Measurements from ENCODE around the gene DUSP23.

Gene DUSP23

DNA sequence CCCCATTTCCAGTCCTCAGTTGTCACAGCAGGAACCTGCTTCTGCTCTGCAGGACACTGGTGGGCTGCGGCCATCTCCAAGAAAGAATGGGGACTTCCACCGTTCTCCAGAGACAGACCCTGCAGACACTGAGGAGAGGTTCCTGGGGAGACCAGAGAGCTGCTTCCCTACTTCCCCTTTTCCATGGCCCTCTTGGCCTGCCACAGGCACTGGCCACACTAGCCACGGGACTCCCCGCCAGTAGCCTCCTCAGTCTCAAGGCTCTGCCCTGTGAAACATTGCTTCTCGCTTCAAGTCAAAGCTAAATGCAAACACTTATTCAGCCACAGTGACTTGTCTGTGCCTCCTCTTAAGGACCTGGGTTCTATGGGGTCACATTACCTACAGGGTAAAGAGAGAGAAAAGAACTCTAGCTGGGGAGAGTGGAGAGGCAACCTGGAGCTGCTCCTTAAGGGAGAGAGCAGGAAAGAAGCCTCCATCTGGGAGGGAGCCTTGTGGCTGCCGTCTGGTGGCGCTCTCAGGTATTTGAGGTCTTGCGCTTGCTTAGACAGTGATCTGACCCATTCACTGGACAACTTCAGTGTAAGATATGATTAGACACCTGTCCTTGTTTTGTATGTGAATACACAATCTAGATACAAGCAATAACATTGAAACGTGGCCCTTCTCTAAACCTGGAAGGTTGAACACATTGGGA, 40.6 kb downstream of the DUSP23 start:
- TF ChIP-seq TAF1 (IDR thresholded peaks at IDR 0.05; ENCODE audit: borderline replicate concordance, insufficient read depth, low read length) (no peak), FOXP2 (optimal IDR thresholded peaks at IDR 0.05; ENCODE audit: borderline replicate concordance, extremely low read depth, extremely low read length, insufficient read depth) (no peak), POLR2AphosphoS5 (IDR thresholded peaks at IDR 0.05; ENCODE audit: low read depth, low read length) (no peak), SIN3A (IDR thresholded peaks at IDR 0.05; ENCODE audit: borderline replicate concordance, insufficient read depth, low read length) (no peak)
- TF ChIP-seq, protein P1, sequence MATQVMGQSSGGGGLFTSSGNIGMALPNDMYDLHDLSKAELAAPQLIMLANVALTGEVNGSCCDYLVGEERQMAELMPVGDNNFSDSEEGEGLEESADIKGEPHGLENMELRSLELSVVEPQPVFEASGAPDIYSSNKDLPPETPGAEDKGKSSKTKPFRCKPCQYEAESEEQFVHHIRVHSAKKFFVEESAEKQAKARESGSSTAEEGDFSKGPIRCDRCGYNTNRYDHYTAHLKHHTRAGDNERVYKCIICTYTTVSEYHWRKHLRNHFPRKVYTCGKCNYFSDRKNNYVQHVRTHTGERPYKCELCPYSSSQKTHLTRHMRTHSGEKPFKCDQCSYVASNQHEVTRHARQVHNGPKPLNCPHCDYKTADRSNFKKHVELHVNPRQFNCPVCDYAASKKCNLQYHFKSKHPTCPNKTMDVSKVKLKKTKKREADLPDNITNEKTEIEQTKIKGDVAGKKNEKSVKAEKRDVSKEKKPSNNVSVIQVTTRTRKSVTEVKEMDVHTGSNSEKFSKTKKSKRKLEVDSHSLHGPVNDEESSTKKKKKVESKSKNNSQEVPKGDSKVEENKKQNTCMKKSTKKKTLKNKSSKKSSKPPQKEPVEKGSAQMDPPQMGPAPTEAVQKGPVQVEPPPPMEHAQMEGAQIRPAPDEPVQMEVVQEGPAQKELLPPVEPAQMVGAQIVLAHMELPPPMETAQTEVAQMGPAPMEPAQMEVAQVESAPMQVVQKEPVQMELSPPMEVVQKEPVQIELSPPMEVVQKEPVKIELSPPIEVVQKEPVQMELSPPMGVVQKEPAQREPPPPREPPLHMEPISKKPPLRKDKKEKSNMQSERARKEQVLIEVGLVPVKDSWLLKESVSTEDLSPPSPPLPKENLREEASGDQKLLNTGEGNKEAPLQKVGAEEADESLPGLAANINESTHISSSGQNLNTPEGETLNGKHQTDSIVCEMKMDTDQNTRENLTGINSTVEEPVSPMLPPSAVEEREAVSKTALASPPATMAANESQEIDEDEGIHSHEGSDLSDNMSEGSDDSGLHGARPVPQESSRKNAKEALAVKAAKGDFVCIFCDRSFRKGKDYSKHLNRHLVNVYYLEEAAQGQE (IDR thresholded peaks at IDR 0.05; ENCODE audit: insufficient read depth in 1 of 2, low read depth in 2 of 2, low read length in 2 of 2), result no peak

DNA sequence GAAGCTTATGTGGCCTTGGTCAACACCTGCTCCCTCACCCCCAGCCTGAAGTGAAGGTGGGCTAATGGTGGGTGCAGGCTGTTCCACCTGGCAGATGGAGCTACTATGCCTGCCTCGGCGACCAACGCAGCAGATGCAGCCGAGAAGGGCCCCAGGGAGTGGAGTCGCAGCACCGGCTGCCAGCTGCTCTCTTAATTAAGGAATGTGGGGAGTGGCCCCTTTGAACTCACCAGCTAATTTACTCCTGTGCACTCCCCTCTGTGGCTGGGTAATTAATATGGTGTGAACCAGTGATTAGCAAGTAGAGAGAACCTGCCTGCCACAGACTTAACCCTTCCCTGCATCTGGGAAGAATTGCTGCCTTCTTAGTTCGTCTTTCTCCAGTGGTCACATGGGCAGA, 42.6 kb downstream of the DUSP23 start:
- TF ChIP-seq SIN3A (IDR thresholded peaks at IDR 0.05; ENCODE audit: borderline replicate concordance, insufficient read depth, low read length) (no peak), FOXP2 (optimal IDR thresholded peaks at IDR 0.05; ENCODE audit: borderline replicate concordance, extremely low read depth, extremely low read length, insufficient read depth) (no peak), TAF1 (IDR thresholded peaks at IDR 0.05; ENCODE audit: borderline replicate concordance, insufficient read depth, low read length) (no peak), POLR2AphosphoS5 (IDR thresholded peaks at IDR 0.05; ENCODE audit: low read depth, low read length) (no peak)
- TF ChIP-seq, protein P1 (IDR thresholded peaks at IDR 0.05; ENCODE audit: insufficient read depth in 1 of 2, low read depth in 2 of 2, low read length in 2 of 2), result no peak

DNA sequence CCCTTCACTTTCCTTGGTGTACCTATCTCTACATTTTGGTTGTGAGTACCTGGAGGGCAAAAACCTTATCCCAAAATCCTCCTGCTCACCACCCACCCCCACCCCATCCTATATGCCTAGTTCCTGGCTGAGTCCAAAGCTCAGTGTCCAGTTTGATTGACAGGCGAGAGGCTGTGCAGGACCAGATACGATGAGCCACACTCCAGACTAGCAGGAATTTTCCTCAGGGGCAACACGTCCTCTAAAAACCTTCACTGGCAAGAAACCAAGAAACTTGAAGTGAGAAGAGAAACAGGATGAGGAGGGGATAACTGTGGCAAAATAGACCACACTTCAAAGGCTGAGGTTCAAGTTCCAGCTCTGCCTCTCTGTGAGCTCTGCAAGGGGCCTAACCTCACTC, 44.8 kb downstream of the DUSP23 start:
- TF ChIP-seq SIN3A (IDR thresholded peaks at IDR 0.05; ENCODE audit: borderline replicate concordance, insufficient read depth, low read length), result no peak
- TF ChIP-seq FOXP2 (optimal IDR thresholded peaks at IDR 0.05; ENCODE audit: borderline replicate concordance, extremely low read depth, extremely low read length, insufficient read depth), result no peak
- TF ChIP-seq POLR2AphosphoS5 (IDR thresholded peaks at IDR 0.05; ENCODE audit: low read depth, low read length), result no peak
- TF ChIP-seq, protein P1 (IDR thresholded peaks at IDR 0.05; ENCODE audit: insufficient read depth in 1 of 2, low read depth in 2 of 2, low read length in 2 of 2), result no peak
- TF ChIP-seq TAF1 (IDR thresholded peaks at IDR 0.05; ENCODE audit: borderline replicate concordance, insufficient read depth, low read length), result no peak

DNA sequence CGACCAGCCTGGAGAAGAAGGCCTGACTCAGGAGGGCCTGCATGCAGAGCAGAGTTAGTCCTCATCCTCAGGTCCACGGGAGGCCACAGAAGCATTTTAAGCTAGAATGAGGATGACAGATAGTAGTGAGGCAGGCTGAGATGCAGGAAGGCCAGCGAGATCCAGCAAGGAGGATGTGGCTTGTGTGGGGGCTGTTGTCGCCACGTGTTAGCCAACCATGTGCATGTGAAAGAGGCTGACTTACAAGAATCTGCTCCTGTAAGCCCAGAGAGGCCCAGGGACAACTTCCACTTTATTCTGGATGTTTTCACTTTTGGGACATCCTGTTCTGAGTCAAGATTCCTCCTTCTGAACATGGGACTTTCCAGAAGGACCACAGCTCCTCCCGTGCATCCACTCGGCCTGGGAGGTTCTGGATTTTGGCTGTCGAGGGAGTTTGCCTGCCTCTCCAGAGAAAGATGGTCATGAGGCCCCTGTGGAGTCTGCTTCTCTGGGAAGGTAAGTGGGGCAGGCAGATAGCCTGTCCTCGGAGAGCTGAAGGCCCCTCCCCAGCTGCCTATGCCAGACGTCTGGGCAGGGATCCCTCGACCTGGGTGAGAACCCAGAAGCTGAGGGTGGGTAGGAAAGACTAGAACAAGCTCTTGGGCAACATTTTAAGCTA, 45.8 kb downstream of the DUSP23 start, which contains the start of gene SLAMF8:
Gene SLAMF8, plus strand, starts transcription at position 433 of the 661 bp plus-strand sequence. Its CDS starts 26 bp downstream, at position 459.
- TF ChIP-seq POLR2AphosphoS5 (IDR thresholded peaks at IDR 0.05; ENCODE audit: low read depth, low read length) (no peak), SIN3A (IDR thresholded peaks at IDR 0.05; ENCODE audit: borderline replicate concordance, insufficient read depth, low read length) (no peak)
- TF ChIP-seq, protein P1 (IDR thresholded peaks at IDR 0.05; ENCODE audit: insufficient read depth in 1 of 2, low read depth in 2 of 2, low read length in 2 of 2), result no peak

Data from PFSK-1 (cell line).